Ovary (tissue), 9 donors: ENCODE data around the gene CLEC16A. TPM values are rescaled to one million over a fixed set of nuclear protein-coding genes. Genes with fewer than 3 reads are reported as not detected.

Source experiments
- DNase-seq, 5 donors: peaks; one replicate each; pipeline ENCODE4 v3.0.0-alpha.2; 2019 to 2020
- H3K27ac ChIP-seq, 2 donors: fragments of 200-600 bp; one replicate each; pipeline versions ENCODE4 v1.5.1 to v1.8.0; 2019 to 2022
- H3K27me3 ChIP-seq: fragments of 200-600 bp; one replicate; pipeline ENCODE4 v1.8.0; 2022
- H3K36me3 ChIP-seq: fragments of 200-600 bp; sonication (generic); one replicate; pipeline ENCODE4 v1.5.1; 2019
- H3K4me1 ChIP-seq: one replicate; pipeline ENCODE4 v1.8.1; 2013; ENCODE audit warnings: mild to moderate bottlenecking, moderate library complexity; ENCODE audit not compliant: insufficient read depth
- H3K4me3 ChIP-seq: fragments of 200-600 bp; sonication (generic); one replicate; pipeline ENCODE4 v1.5.1; 2017
- H3K9me3 ChIP-seq, 2 donors: fragments of 200-600 bp in 1 of 2; sonication (generic) in 1 of 2; one replicate each; pipeline versions ENCODE4 v1.5.1 to v1.8.1; 2013 to 2019; ENCODE audit warnings: mild to moderate bottlenecking in 1 of 2, moderate library complexity in 1 of 2
- CTCF ChIP-seq, 3 donors: fragments of 450-650 bp in 2 of 3; fragments of 200-600 bp in 1 of 3; IDR thresholded peaks; one replicate each; pipeline versions ENCODE4 v1.5.1 to v1.8.0; 2016 to 2022; ENCODE audit warnings: antibody characterized with exemption in 3 of 3, mild to moderate bottlenecking in 1 of 3
- EP300 ChIP-seq: sonication (generic); formaldehyde crosslinking; IDR thresholded peaks from one replicate; pipeline ENCODE4 v1.6.1; 2017; ENCODE audit warnings: antibody characterized with exemption
- POLR2A ChIP-seq: fragments of 450-650 bp; IDR thresholded peaks from one replicate; pipeline ENCODE4 v1.6.1; 2017; ENCODE audit warnings: antibody characterized with exemption, mild to moderate bottlenecking, moderate library complexity
- WGBS, 3 donors: extraction: QIAGEN DNeasy Blood & Tissue Kit in 1 of 3; methylation state at CpG; one replicate each; pipeline versions ENCODE4 v1.1.5 to v1.1.7; 2013 to 2017; 5-methylcytosine and 5-hydroxymethylcytosine counted together
- intact Hi-C, 4 donors: fragments of 100-400 bp; cut with DNase I; formaldehyde crosslinking; loops; one replicate each; pipeline versions ENCODE4 v1.11.0 to v1.15.1; 2022 to 2023
- polyA plus RNA-seq, 2 donors: library from polyadenylated mRNA; stranded (reverse); fragments of 200-250 nt in 1 of 2; fragments of 350-450 nt in 1 of 2; fragmentation: Illumina TruSeq in 1 of 2; extraction: RNeasy Lipid Tissue Mini Kit (QIAGEN cat#74804) in 1 of 2; gene quantifications; one replicate each; pipeline ENCODE4 v1.2.3, GENCODE V29; 2013 to 2014
- total RNA-seq, 7 donors: library from RNA; depleted of rRNA in 2 of 7; stranded (reverse); fragments of >200 nt in 2 of 7; fragmentation: NEBNext Ultra II Directional in 3 of 7; extraction: Animal tissue kit (Norgen Biotek cat#: 25700) in 3 of 7; gene quantifications; one replicate each; pipeline versions ENCODE4 v1.1.0 to v1.2.4, GENCODE V29; 2016 to 2023
- donor health status: DM: no; HTN: no; CAD: no; lungs with moderate emphysema.
- donor health status: DM: no; HTN: no; CAD: no.
- donor health status: Bipolar disorder and iron deficiency.
- donor health status: DM: yes; HTN: yes; CAD: no.
- donor health status: DM: no; HTN: no; CAD: no.
- donor health status: DM: yes; HTN: yes; CAD: no.

The CLEC16A gene
- total and polyA plus RNA-seq, 9 donors = 6.4 to 28.1 (median 16.5) TPM

- peaks cover 16% of the 10 kb centered on the region for H3K4me1 ChIP-seq
- H3K27me3 ChIP-seq = no peaks in the 10 kb centered on the region
- H3K27ac ChIP-seq = no peak overlapping the region
- H3K36me3 ChIP-seq = no peaks in the 10 kb centered on the region
- no peaks in the 10 kb centered on the region for H3K9me3 ChIP-seq
- WGBS, 3 donors = 93 to 100% (median 95%) methylated on average over 7 of the region's 7 CpGs
- TF ChIP-seq EP300 = no peak
- TF ChIP-seq CTCF (IDR thresholded peaks at IDR 0.05) = no peak
- no peak for TF ChIP-seq POLR2A
- intact Hi-C loops = no loop called here
- peak in 1 of 5 donors; percentile 4 for DNase-seq
- H3K4me3 ChIP-seq = no peak overlapping the region
Observed at GRCh38 chr16:11142261-11142630, 197.9 kb downstream of the CLEC16A start.

GRCh38 chr16:11142951-11143350 is 198.6 kb downstream of the CLEC16A start:
- intact Hi-C loops = no loop called here
- 92 to 95% (median 95%) methylated on average over 7 of the region's 7 CpGs for WGBS, 3 donors
- peaks cover 16% of the 10 kb centered on the region for H3K4me1 ChIP-seq

GRCh38 chr16:11143372-11144035 is 199.1 kb downstream of the CLEC16A start:
- peak in 1 of 5 donors; percentile 5 for DNase-seq
- Histone ChIP-seq H3K9me3 (no peaks in the 10 kb centered on the region), H3K27me3 (no peaks in the 10 kb centered on the region), H3K27ac (no peak overlapping the region), H3K4me1 (peaks cover 14% of the 10 kb centered on the region), H3K4me3 (no peak overlapping the region), H3K36me3 (no peaks in the 10 kb centered on the region)
- intact Hi-C loops = no loop called here
- TF ChIP-seq POLR2A (no peak), EP300 (no peak), CTCF (IDR thresholded peaks at IDR 0.05) (no peak)
- 80 to 86% (median 84%) methylated on average over 6 of the region's 6 CpGs for WGBS, 3 donors

More at GRCh38 chr16:11142951-11143350, 198.6 kb downstream of the CLEC16A start:
- no peaks in the 10 kb centered on the region for H3K9me3 ChIP-seq
- no peak for DNase-seq
- no peak overlapping the region for H3K27ac ChIP-seq
- H3K4me3 ChIP-seq = no peak overlapping the region
- no peaks in the 10 kb centered on the region for H3K36me3 ChIP-seq
- TF ChIP-seq CTCF (IDR thresholded peaks at IDR 0.05) (no peak), POLR2A (no peak), EP300 (no peak)
- H3K27me3 ChIP-seq = no peaks in the 10 kb centered on the region

- WGBS, 3 donors = 89 to 96% (median 95%) methylated on average over 4 of the region's 4 CpGs
Observed at GRCh38 chr16:11144122-11144521, 199.8 kb downstream of the CLEC16A start.

More at GRCh38 chr16:11144122-11144521, 199.8 kb downstream of the CLEC16A start:
- Histone ChIP-seq H3K4me3 (no peak overlapping the region), H3K27ac (no peak overlapping the region), H3K9me3 (no peaks in the 10 kb centered on the region), H3K27me3 (no peaks in the 10 kb centered on the region), H3K4me1 (peaks cover 10% of the 10 kb centered on the region), H3K36me3 (no peaks in the 10 kb centered on the region)
- TF ChIP-seq CTCF (IDR thresholded peaks at IDR 0.05) (no peak), POLR2A (no peak), EP300 (no peak)
- intact Hi-C loops = no loop called here
- DNase-seq = no peak
